ENCODE measurements around the gene EDAR.

GRCh38 chr2:108959401-108959800 is 29.6 kb downstream of the EDAR start:
- TF ChIP-seq CTCF (IDR thresholded peaks at IDR 0.05; ENCODE audit: insufficient read depth, low read depth, low read length), result no peak
- no peak for TF ChIP-seq EZH2 (IDR thresholded peaks at IDR 0.05; ENCODE audit: insufficient read depth, low read length)

Measured in astrocyte (in vitro differentiated cells and primary cell).